Amniotic epithelial cell (primary cell): ENCODE measurements around the gene CACNB3.
"Not testable (repeated sequence)": the region's sequence is repeated elsewhere in the genome, so short reads cannot be mapped to it uniquely, and the experiment has no call there.

Experiments
- DNase-seq: peaks from one replicate; pipeline ENCODE4 v3.0.0-alpha.2; 2010; ENCODE audit warnings: low read depth

The CACNB3 gene

GRCh38 chr12:48854932-48855331 is 36.6 kb downstream of the CACNB3 start:
- DNase-seq = not testable (repeated sequence)

GRCh38 chr12:48856379-48856778 is 38.1 kb downstream of the CACNB3 start:
- no peak for DNase-seq

GRCh38 chr12:48857278-48857994 is 39.1 kb downstream of the CACNB3 start:
- DNase-seq = no peak

GRCh38 chr12:48858043-48858442 is 39.7 kb downstream of the CACNB3 start:
- no peak for DNase-seq

- no peak for DNase-seq
These were observed 41.3 kb downstream of the CACNB3 start for GRCh38 chr12:48859607-48860006.

DNA sequence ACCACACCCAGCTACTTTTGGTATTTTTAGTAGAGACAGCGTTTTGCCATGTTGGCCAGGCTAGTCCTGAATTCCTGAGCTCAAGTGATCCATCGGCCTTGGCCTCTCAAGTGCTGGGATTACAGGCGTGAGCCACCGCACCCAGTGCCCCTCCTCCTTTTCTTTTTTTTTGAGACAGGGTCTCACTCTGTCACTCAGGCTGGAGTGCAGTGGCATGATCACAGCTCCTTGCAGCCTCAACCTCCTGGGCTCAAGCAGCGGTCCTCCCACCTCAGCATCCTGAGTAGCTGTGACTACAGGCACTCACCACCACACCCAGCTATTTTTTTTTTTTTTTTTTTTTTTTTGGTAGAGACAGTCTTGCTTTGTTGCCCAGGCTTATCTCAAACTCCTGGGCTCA is 41.9 kb downstream of the CACNB3 start:
- DNase-seq = not testable (repeated sequence)

- DNase-seq = peak; percentile 10
These were observed 42.8 kb downstream of the CACNB3 start for GRCh38 chr12:48861111-48861510.

DNA sequence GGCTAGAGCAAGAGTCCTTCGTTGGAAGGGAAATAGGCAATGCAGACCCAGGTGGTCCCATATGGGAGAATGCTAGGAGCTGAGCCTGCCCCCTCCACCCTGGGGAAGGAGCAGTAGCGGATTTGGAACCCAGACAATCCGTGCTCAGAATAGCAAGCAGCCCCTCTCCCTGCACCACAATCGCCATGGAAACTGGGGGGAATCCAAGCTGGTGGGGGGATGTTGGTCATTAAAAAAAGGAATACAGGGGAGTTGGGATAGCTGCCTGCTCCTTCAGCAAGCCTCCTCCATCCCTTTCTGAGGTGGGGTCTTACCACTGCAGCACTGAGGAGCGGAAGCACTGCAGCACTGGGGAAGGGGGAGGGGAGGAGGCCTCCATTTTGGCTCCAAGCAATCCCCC is 44.5 kb downstream of the CACNB3 start:
- DNase-seq = no peak

DNA sequence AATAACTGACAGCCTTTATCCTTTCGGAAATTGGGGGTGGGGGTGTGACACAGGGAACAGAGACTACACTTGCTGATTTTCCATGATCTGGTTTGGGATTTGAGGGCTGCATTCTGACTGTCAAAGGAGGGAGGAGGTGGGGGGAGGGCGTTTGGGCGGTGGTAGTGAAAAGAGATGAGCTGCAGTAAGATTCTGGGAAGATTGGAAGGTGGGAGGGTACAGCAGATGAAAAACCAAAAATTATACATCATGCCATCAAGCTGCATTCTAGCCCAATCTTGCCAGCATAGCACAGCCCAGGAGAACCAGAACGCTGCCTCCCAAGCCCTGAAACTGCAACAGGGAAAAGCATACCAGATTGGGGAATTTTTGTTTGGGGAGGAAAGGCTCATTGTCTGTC is 45.0 kb downstream of the CACNB3 start:
- DNase-seq = no peak

- DNase-seq = peak; percentile 91
These were observed 47.2 kb downstream of the CACNB3 start, which contains the start of gene RND1 for GRCh38 chr12:48865281-48866051. TSS of gene RND1 (minus strand) at chr12:48865870. CDS start at chr12:48865767, 103 bp downstream.

- no peak for DNase-seq
These were observed 47.9 kb downstream of the CACNB3 start for GRCh38 chr12:48866052-48866711.

GRCh38 chr12:48868451-48868850 is 50.2 kb downstream of the CACNB3 start:
- peak; percentile 53 for DNase-seq

GRCh38 chr12:48869191-48869590 is 50.9 kb downstream of the CACNB3 start:
- DNase-seq = no peak

DNA sequence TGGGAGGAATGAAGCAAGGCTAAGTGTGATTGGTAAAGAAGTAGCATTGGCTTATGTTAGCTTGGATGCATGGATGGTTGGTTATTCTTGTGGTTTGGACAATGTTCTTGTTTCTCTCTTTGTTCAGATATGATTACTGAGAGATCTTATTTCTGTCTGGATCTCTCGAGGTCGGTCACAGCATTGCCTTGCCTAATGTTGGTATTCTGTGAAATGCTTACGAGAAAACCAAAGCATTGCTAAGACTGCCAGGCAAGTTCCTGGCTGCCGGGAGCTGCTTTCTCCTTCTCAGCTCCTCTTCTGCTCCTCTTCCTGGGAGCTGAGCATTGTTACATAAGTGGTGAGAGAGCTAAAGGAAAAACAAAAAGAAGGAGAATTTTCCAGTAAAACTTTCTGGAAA is 54.8 kb downstream of the CACNB3 start:
- DNase-seq = peak; percentile 67

GRCh38 chr12:48873534-48873933 is 55.2 kb downstream of the CACNB3 start:
- not testable (repeated sequence) for DNase-seq

DNA sequence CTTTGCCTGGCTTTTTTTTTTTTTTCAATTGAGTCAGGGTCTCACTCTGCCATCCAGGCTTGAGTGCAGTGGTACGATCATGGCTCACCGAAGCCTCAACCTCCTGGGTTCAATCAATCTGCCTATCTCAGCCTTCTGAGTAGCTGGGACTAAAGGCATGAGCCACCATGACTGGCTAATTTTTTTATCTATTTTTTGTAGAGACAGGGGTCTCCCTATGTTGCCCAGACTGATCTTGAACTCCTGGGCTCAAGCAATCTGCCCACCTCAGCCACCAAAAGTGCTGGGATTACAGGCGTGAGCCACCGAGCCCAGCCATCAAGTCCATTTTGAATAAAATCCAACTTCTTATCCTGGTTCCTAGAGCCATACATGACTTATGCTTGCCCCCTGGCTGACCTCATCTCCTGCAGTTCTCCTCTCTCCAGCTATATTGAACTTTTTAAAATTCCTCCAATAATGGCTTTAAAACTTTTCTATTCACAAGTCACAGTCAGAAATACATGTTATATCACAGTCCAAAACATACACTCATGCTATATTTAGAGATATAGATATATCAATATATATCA is 57.7 kb downstream of the CACNB3 start:
- peak; percentile 54 for DNase-seq
